GM21367 (cell line): ENCODE data around the gene OLIG1.

Source experiments
- ATAC-seq: cut with Tn5 transposase; IDR thresholded peaks from one replicate; pipeline ENCODE4 v1.9.1; 2021; ENCODE audit not compliant: unreplicated experiment

The OLIG1 gene

GRCh38 chr21:33061233-33061632 lies 8.7 kb upstream of the OLIG1 start:
- ATAC-seq: no peak

- ATAC-seq: no peak
These were observed 6.5 kb upstream of the OLIG1 start for GRCh38 chr21:33063375-33063883.

GRCh38 chr21:33063907-33064622 lies 5.9 kb upstream of the OLIG1 start:
- no peak for ATAC-seq

GRCh38 chr21:33064623-33065390 lies 5.1 kb upstream of the OLIG1 start:
- ATAC-seq: no peak

GRCh38 chr21:33067043-33067442 lies 2.9 kb upstream of the OLIG1 start:
- no peak for ATAC-seq

GRCh38 chr21:33067457-33067856 lies 2.5 kb upstream of the OLIG1 start:
- ATAC-seq: no peak

GRCh38 chr21:33069243-33069642 lies 698 bp upstream of the OLIG1 start:
- no peak for ATAC-seq

GRCh38 chr21:33069645-33069993 lies 322 bp upstream of the OLIG1 start:
- no peak for ATAC-seq

GRCh38 chr21:33070744-33070997 lies 730 bp downstream of the OLIG1 start:
- no peak for ATAC-seq

- ATAC-seq: no peak
These were observed 1.2 kb downstream of the OLIG1 start for GRCh38 chr21:33070998-33071769.

- no peak for ATAC-seq
These were observed 1.9 kb downstream of the OLIG1 start for GRCh38 chr21:33071770-33072306.

GRCh38 chr21:33073636-33074035 lies 3.7 kb downstream of the OLIG1 start:
- ATAC-seq: no peak

GRCh38 chr21:33075128-33075527 lies 5.2 kb downstream of the OLIG1 start:
- ATAC-seq: no peak

GRCh38 chr21:33075596-33076195 lies 5.8 kb downstream of the OLIG1 start:
- ATAC-seq: no peak

GRCh38 chr21:33076600-33077329 lies 6.8 kb downstream of the OLIG1 start:
- ATAC-seq: no peak

- ATAC-seq: peak; percentile 93
These were observed 9.1 kb downstream of the OLIG1 start for GRCh38 chr21:33078907-33079582.

- no peak for ATAC-seq
These were observed 10.4 kb downstream of the OLIG1 start for GRCh38 chr21:33080376-33080775.

- no peak for ATAC-seq
These were observed 10.8 kb downstream of the OLIG1 start for GRCh38 chr21:33080776-33081175.

- ATAC-seq: no peak
These were observed 18.4 kb downstream of the OLIG1 start for GRCh38 chr21:33088384-33088783.
